ENCODE measurements around the gene ABCC1.

DNA sequence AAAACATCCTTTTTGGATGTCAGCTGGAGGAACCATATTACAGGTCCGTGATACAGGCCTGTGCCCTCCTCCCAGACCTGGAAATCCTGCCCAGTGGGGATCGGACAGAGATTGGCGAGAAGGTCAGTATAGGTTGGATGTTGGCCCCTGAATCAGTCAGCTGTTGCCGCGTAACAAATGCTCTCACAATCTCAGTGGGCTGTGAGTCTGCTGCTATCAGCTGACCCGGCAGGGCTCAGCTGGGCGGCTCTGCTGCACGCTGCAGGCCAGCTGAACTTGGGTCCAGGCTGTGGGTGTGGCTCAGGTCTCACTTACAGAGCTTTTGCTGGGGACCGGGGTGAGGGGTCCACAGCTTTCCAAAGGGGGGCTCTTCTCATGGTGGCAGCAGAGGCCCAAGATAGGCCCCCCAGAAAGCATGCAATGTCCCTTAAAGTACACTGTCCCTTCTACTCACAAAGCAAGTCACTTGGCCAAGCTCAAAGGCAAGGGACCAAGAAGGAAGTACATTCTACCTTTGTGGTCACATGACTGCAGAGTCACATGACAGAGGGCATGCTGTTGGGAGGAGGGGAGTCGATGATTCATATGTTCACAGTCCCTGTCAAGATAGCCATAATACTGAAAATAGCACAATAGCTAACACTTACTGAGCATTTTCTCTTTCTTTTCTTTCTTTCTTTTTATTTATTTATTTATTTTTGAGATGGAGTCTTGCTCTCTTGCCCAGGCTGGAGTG lies 134.2 kb downstream of the ABCC1 start:
- TF ChIP-seq CTCF (IDR thresholded peaks at IDR 0.05) = no peak
- TF ChIP-seq ZFX (IDR thresholded peaks at IDR 0.05; ENCODE audit: borderline replicate concordance) = no peak

All from 22Rv1 (cell line).